ENCODE results near the gene YEATS2.

DNA sequence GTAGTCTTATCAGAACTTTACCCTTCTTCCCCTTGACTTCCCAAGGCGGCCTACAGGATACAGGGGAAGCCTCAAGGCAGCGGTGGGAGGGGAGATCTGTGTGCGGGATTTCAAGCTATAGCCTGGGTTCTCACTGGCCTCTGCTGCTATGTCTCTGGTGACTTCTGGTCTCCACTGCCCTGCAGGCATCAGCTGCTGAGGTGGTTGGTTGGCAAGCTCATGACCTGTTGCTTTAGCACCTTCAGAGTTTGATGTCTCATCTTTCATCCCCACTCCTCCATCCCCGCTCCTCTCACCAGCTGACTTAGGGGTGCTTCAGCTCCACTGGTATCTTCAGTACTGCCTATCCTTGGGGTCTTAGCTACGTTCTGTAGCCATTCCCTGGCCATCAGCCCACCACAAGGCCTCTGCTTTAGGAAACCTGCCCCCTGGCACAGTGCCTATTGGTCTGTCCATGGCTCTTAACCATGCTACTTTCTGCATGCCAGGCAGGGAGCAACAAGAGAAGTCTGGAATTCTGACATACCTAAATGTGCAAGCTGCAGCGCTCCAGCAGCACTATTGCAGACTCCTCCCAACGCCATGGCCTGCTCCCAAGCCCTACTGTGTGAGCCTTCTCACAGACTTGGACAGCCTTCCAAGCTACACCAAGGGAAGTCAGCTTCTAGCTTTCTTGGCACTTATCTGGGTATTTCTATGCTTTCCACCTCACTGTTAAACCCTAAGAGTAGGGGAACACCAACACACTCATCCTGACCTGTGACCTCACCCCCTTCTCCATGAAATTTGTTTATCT is 1.8 kb upstream of the YEATS2 start:
- TF ChIP-seq, protein P1, sequence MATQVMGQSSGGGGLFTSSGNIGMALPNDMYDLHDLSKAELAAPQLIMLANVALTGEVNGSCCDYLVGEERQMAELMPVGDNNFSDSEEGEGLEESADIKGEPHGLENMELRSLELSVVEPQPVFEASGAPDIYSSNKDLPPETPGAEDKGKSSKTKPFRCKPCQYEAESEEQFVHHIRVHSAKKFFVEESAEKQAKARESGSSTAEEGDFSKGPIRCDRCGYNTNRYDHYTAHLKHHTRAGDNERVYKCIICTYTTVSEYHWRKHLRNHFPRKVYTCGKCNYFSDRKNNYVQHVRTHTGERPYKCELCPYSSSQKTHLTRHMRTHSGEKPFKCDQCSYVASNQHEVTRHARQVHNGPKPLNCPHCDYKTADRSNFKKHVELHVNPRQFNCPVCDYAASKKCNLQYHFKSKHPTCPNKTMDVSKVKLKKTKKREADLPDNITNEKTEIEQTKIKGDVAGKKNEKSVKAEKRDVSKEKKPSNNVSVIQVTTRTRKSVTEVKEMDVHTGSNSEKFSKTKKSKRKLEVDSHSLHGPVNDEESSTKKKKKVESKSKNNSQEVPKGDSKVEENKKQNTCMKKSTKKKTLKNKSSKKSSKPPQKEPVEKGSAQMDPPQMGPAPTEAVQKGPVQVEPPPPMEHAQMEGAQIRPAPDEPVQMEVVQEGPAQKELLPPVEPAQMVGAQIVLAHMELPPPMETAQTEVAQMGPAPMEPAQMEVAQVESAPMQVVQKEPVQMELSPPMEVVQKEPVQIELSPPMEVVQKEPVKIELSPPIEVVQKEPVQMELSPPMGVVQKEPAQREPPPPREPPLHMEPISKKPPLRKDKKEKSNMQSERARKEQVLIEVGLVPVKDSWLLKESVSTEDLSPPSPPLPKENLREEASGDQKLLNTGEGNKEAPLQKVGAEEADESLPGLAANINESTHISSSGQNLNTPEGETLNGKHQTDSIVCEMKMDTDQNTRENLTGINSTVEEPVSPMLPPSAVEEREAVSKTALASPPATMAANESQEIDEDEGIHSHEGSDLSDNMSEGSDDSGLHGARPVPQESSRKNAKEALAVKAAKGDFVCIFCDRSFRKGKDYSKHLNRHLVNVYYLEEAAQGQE (IDR thresholded peaks at IDR 0.05; ENCODE audit: unreplicated experiment): no peak
- TF ChIP-seq, protein P2, sequence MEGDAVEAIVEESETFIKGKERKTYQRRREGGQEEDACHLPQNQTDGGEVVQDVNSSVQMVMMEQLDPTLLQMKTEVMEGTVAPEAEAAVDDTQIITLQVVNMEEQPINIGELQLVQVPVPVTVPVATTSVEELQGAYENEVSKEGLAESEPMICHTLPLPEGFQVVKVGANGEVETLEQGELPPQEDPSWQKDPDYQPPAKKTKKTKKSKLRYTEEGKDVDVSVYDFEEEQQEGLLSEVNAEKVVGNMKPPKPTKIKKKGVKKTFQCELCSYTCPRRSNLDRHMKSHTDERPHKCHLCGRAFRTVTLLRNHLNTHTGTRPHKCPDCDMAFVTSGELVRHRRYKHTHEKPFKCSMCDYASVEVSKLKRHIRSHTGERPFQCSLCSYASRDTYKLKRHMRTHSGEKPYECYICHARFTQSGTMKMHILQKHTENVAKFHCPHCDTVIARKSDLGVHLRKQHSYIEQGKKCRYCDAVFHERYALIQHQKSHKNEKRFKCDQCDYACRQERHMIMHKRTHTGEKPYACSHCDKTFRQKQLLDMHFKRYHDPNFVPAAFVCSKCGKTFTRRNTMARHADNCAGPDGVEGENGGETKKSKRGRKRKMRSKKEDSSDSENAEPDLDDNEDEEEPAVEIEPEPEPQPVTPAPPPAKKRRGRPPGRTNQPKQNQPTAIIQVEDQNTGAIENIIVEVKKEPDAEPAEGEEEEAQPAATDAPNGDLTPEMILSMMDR (conservative IDR thresholded peaks at IDR 0.05; ENCODE audit: low read depth in 2 of 2): no peak
- no peak for TF ChIP-seq EZH2 (IDR thresholded peaks at IDR 0.05; ENCODE audit: low read depth, unreplicated experiment)

All from GM23338 (cell line).